CD1c-positive myeloid dendritic cell (primary cell): Measurements from ENCODE around the gene CFAP46.
"Not testable (repeated sequence)": the region's sequence is repeated elsewhere in the genome, so short reads cannot be mapped to it uniquely, and the experiment has no call there.

Source experiments
- DNase-seq: peaks from one replicate; pipeline ENCODE4 v3.0.0-alpha.2; 2016; ENCODE audit errors: extremely low spot score

Gene CFAP46

GRCh38 chr10:132899054-132899750, 43.2 kb downstream of the CFAP46 start:
- no peak for DNase-seq

- no peak for DNase-seq
Measured at GRCh38 chr10:132898391-132899053, 43.8 kb downstream of the CFAP46 start.

GRCh38 chr10:132897516-132898381, 44.6 kb downstream of the CFAP46 start:
- DNase-seq, result no peak

GRCh38 chr10:132893786-132894185, 48.6 kb downstream of the CFAP46 start:
- not testable (repeated sequence) for DNase-seq

- no peak for DNase-seq
Measured at GRCh38 chr10:132893090-132893489, 49.3 kb downstream of the CFAP46 start.

- no peak for DNase-seq
Measured at GRCh38 chr10:132892004-132892403, 50.4 kb downstream of the CFAP46 start.

DNA sequence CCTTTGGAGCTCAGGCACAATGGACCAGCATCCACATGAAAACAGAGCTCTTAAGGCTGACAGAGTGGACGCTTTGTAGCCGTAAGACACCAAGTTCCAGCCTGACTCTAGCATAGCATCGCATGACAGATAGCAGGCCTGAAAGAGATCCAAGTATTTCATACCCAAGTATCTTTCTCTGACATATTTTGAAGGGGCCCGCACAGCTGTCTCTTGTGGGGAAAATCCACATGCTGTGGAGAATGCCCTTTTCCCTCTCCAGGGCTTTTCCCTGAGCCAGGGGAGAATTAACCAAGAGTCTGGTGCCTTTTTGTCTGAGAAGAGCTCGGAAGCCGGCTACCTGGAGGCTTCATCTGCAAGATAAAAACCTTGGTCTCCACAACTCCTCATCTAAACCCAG, 51.0 kb downstream of the CFAP46 start:
- DNase-seq, result no peak

- no peak for DNase-seq
Measured at GRCh38 chr10:132890301-132890700, 52.1 kb downstream of the CFAP46 start.

DNA sequence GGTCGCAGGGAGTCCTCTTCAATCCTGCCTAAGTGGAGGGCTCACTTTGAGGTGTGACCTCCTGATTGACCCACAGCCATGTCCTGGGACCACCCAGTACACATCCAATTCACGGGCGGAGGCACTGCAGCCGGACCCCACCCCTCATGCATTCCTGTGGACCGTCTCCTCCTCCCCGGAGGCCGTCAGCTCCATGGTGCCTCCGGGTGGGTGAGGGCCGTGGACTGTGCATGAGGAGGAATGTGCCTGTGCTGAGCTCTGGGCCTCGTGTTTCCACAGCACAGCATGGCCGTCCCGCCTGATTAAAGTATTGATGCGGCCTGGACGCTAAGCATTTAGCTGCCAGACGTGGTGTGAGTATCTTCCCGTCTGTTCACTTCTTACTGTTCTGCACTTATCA, 52.8 kb downstream of the CFAP46 start:
- DNase-seq, result no peak

- DNase-seq, result no peak
Measured at GRCh38 chr10:132888898-132889490, 53.4 kb downstream of the CFAP46 start.

DNA sequence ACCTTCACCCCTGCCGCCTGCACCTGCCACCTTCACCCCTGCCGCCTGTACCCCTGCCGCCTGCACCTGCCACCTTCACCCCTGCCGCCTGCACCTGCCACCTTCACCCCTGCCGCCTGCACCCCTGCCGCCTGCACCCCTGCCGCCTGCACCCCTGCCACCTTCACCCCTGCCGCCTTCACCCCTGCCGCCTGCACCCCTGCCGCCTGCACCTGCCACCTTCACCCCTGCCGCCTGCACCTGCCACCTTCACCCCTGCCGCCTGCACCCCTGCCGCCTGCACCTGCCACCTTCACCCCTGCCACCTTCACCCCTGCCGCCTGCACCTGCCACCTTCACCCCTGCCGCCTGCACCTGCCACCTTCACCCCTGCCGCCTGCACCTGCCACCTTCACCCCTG, 53.9 kb downstream of the CFAP46 start:
- not testable (repeated sequence) for DNase-seq

- DNase-seq, result no peak
Measured at GRCh38 chr10:132886211-132887099, 55.9 kb downstream of the CFAP46 start.

DNA sequence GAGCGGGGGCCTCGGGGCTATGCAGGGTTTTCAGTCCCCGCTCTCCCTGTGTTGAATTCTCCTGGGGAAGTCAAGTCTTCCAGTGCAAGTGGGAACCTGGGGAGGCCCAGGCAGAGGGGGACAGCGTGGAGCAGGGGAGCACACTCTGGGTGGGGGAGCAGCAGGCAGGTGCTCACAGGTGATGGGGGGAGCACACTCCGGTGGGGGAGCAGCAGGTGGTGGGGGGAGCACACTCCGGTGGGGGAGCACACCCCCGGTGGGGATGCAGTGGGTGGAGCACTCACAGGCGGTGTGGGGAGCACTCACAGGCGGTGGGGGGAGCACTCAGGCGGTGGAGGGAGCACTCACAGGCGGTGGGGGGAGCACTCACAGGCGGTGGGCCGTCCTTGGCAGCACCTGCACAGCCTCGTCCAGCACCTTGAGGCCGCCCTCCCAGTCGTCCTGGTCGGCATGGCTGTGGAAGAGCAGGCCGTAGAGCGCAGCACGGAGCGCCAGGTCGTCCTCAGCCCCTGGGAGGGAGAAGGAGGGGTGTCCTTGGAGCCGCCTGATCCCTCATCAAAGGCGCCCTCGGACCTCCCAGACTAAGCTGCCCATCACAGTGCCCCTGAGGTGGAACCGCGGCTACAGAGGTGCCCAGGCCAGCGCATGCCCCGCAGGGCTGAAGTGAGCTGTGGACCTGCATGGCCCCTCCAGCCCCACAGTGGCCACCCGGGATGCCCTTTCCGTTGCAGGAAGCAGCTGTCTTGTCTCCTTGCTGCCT, 56.7 kb downstream of the CFAP46 start:
- DNase-seq, result no peak

GRCh38 chr10:132884691-132885271, 57.6 kb downstream of the CFAP46 start:
- DNase-seq, result no peak

DNA sequence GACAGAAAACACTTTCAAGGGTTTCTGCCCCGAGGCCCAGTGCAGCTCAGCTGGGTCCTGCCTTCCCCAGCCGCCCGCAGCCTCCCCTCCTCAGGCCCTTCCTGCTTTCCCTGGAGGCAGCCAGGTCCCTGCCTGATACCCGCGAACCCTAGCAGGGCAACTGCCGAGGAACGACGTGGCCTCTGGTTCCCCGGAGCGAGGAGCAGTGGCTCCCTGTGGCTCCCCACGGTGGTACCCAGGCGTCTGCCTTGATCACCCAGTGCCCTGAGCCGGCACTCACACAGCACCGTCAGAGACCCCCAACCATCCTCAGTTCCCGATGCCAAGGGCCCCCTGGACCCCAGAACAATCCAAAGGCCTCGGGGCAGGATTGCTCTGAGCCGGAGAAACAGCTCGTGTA, 58.3 kb downstream of the CFAP46 start:
- no peak for DNase-seq

- no peak for DNase-seq
Measured at GRCh38 chr10:132883391-132883881, 58.9 kb downstream of the CFAP46 start.

DNA sequence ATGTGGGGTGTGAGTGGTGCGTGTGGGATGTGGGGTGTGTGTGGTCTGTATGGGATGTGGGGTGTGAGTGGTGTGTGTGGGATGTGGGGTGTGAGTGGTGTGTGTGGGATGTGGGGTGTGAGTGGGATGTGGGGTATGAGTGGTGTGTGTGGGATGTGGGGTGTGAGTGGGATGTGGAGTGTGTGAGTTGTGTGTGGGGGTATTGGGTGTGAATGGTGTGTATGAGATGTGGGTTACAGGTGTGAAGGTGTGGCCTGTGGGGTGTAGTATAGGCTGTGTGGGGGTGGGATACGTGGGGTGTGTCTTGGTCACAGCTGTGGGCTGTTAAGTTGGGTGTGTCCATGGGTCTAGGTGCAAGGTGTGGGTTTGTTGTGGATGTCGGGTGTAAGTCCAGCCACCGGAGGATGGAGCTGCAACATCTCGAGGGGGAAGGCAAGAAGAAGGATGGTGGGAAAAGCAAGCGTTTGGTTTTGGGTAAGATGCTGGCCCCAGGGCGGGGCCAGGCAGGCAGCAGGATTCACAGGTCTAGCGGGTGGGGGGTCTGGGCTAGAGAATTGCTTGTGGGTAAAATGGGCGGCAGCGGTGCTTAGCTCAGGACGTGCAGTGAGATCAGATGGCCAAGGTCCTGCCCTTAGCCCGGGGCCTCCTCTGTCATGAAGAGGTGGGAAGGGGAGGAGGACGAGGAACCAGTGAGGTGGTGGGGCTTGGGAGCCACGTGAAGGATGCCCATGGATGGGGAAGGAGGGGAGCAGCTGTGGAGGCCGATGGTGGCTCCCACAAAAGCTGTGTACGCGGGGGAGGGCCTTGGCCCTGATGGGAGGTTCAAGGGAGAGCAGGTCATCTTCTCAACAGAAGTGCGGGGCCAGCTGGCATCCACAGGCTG, 60.1 kb downstream of the CFAP46 start:
- DNase-seq, result no peak

DNA sequence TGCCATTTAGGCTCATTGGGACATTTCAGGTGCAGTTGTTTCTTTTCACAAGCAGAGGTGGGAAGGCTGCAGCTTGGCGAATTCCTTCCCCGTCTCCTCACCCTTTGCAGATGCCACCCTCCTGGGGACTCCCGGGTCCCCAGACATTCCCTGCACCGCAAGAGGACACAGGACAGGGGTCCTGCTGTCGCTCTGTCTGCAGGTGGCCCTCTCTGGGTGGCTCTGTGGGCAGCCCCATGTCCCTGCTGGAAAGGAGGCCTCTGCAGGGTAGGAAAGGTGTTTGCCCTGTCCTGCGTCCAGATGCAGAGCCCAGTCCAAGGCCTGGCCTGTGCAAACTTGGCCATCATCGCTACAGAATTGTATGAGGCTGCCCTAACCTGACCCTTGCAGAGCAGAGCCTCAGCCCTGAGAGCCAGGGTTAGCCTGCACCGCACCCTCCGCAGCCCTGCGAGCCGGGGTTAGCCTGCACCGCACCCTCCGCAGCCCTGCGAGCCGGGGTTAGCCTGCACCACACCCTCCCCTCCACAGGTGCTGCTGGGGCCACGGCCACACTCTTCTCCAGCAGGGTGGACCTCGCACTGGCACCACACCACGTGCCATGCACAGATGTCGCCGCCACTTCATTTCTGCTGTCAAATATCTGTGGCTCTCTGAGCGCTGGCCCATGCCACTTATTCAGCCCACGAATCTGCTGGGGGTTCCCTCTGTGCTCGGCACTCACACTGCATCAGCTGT, 61.0 kb downstream of the CFAP46 start:
- DNase-seq, result no peak
